DND-41 (cell line): ENCODE results near the gene RSAD2.

Experiments used
- CTCF ChIP-seq: IDR thresholded peaks from 2 replicates; pipeline ENCODE4 v1.5.1; 2012; ENCODE audit warnings: borderline replicate concordance, low read length, moderate library complexity, mild to moderate bottlenecking; ENCODE audit not compliant: poor library complexity, severe bottlenecking; ENCODE audit errors: extremely low read depth
- EZH2 ChIP-seq: IDR thresholded peaks from 3 replicates; pipeline ENCODE4 v1.6.1; 2012; ENCODE audit warnings: borderline replicate concordance, low read depth, mild to moderate bottlenecking, moderate library complexity, low read length, inconsistent platforms; ENCODE audit not compliant: severe bottlenecking

GRCh38 chr2:6930923-6931647, 53.5 kb downstream of the RSAD2 start:
- TF ChIP-seq CTCF = no peak
- TF ChIP-seq EZH2 = no peak
